Parathyroid adenoma (tissue), 2 donors: ENCODE results near the gene CBLN3.
A peak's percentile ranks its signal among the peaks of the same experiment; 100 is the strongest.

Experiments
- H2AFZ ChIP-seq: fragments of 300-600 bp; sonication (generic); one replicate; pipeline ENCODE4 v1.7.0; 2017; ENCODE audit warnings: antibody characterized with exemption, mild to moderate bottlenecking
- H3K27ac ChIP-seq: fragments of 300-600 bp; sonication (generic); one replicate; pipeline ENCODE4 v1.7.0; 2017
- H3K27me3 ChIP-seq: fragments of 300-600 bp; sonication (generic); one replicate; pipeline ENCODE4 v1.7.0; 2017; ENCODE audit warnings: low read length; ENCODE audit not compliant: control insufficient read depth, insufficient read depth
- H3K36me3 ChIP-seq: fragments of 300-600 bp; sonication (generic); one replicate; pipeline ENCODE4 v1.7.0; 2017; ENCODE audit warnings: low read length; ENCODE audit not compliant: control insufficient read depth, insufficient read depth
- H3K4me1 ChIP-seq: fragments of 300-600 bp; sonication (generic); one replicate; pipeline ENCODE4 v1.7.0; 2017; ENCODE audit warnings: control low read depth
- H3K4me2 ChIP-seq: fragments of 300-600 bp; sonication (generic); one replicate; pipeline ENCODE4 v1.7.0; 2017; ENCODE audit warnings: low read length
- H3K4me3 ChIP-seq: fragments of 300-600 bp; sonication (generic); one replicate; pipeline ENCODE4 v1.7.0; 2017; ENCODE audit warnings: low read depth, low read length
- H3K79me2 ChIP-seq: fragments of 300-600 bp; sonication (generic); one replicate; pipeline ENCODE4 v1.7.0; 2017; ENCODE audit warnings: control low read depth
- H3K9ac ChIP-seq: fragments of 300-600 bp; sonication (generic); one replicate; pipeline ENCODE4 v1.7.0; 2017; ENCODE audit warnings: mild to moderate bottlenecking
- H3K9me3 ChIP-seq: fragments of 300-600 bp; sonication (generic); one replicate; pipeline ENCODE4 v1.7.0; 2017; ENCODE audit warnings: low read length; ENCODE audit not compliant: control insufficient read depth
- CTCF ChIP-seq: fragments of 300-600 bp; sonication (generic); IDR thresholded peaks from one replicate; pipeline ENCODE4 v1.7.0; 2017; ENCODE audit warnings: antibody characterized with exemption, mild to moderate bottlenecking
- donor health status: primary hyperparathyroidism.

Gene CBLN3

DNA sequence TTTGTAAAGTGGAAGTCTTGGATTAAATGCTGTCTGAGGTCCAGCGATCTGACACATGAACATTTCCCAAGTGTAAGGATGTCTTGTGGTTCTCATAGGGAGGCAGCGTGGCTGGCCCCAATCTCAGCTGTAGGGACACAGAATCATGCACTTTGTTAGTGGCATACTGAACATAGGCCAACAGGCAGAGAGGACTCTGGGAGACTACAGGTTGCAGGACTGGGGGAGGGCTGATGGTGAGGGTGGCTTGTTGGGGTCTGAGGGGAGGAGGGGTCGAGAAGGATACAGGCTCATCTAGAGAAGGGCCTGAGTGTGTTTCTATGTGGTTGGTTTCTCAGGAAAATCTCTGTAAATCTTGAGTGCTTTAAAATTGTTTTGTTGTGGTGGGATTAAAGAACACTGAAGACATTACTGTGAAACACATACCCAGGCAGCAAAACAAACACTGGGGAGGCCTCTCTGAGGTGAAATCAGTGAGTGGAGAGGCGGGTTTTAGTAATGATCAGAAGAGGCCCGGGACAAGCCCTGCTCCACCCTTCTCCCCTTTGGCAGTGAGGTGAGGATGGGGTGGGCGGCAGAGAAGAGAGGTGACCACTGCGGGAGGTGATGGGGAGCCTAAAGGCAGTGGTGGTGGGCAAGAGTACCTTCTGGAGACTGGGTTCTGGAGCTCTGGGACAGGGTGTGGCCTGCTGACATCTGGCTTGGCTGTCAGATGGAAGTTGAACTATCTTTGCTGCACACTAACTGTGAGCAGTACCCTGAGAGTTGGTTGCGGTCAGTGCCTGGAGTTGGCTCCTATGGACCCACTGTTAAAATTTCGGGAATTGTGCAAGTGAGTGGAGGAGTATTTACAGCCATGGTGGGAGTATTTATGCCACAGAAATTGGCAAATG is 27.4 kb downstream of the CBLN3 start:
- Histone ChIP-seq H3K4me1 (peaks cover 18% of the 10 kb centered on the region), H3K9ac (no peak overlapping the region), H3K9me3 (no peaks in the 10 kb centered on the region), H3K27me3 (no peaks in the 10 kb centered on the region), H3K27ac (no peak overlapping the region), H3K4me3 (no peak overlapping the region), H3K4me2 (no peak overlapping the region), H3K79me2 (peaks cover 2% of the 10 kb centered on the region), H2AFZ (no peak overlapping the region), H3K36me3 (no peaks in the 10 kb centered on the region)
- TF ChIP-seq CTCF: no peak

GRCh38 chr14:24399999-24400718 is 29.3 kb downstream of the CBLN3 start:
- H3K36me3 ChIP-seq: no peaks in the 10 kb centered on the region
- peaks cover 18% of the 10 kb centered on the region for H3K4me1 ChIP-seq
- H3K27me3 ChIP-seq: no peaks in the 10 kb centered on the region
- H3K27ac ChIP-seq: peak overlapping the region; percentile 45
- no peak for TF ChIP-seq CTCF
- no peak overlapping the region for H3K9ac ChIP-seq
- H3K9me3 ChIP-seq: no peaks in the 10 kb centered on the region
- H3K4me3 ChIP-seq: peak overlapping the region; percentile 74
- peak overlapping the region; percentile 93 for H2AFZ ChIP-seq
- H3K79me2 ChIP-seq: peaks cover 2% of the 10 kb centered on the region
- peak overlapping the region; percentile 90 for H3K4me2 ChIP-seq

- peak overlapping the region; percentile 45 for H3K27ac ChIP-seq
- peaks cover 2% of the 10 kb centered on the region for H3K79me2 ChIP-seq
- H3K4me3 ChIP-seq: peak overlapping the region; percentile 74
- H3K4me2 ChIP-seq: peak overlapping the region; percentile 90
- no peaks in the 10 kb centered on the region for H3K27me3 ChIP-seq
- H3K9me3 ChIP-seq: no peaks in the 10 kb centered on the region
- H2AFZ ChIP-seq: peak overlapping the region; percentile 93
- H3K4me1 ChIP-seq: peaks cover 18% of the 10 kb centered on the region
- H3K9ac ChIP-seq: no peak overlapping the region
- no peaks in the 10 kb centered on the region for H3K36me3 ChIP-seq
- no peak for TF ChIP-seq CTCF
These were observed 30.0 kb downstream of the CBLN3 start for GRCh38 chr14:24399447-24399822.

GRCh38 chr14:24398653-24399446 is 30.6 kb downstream of the CBLN3 start, which contains the start of gene NYNRIN:
Gene NYNRIN, plus strand, starts transcription at chr14:24399003. Its CDS starts 244 bp downstream, at chr14:24399247.
- H3K4me2 ChIP-seq: peak within 1 kb of the TSS; percentile 90
- no peaks in the 10 kb centered on the region for H3K9me3 ChIP-seq
- peak within 1 kb of the TSS; percentile 74 for H3K4me3 ChIP-seq

More at GRCh38 chr14:24398653-24399446, 30.6 kb downstream of the CBLN3 start, which contains the start of gene NYNRIN:
- peaks cover 2% of the 10 kb centered on the region for H3K79me2 ChIP-seq
- H3K9ac ChIP-seq: no peak within 1 kb of the TSS
- H3K27me3 ChIP-seq: no peaks in the 10 kb centered on the region
- no peak for TF ChIP-seq CTCF
- peaks cover 18% of the 10 kb centered on the region for H3K4me1 ChIP-seq
- no peaks in the 10 kb centered on the region for H3K36me3 ChIP-seq
- H3K27ac ChIP-seq: peak within 1 kb of the TSS; percentile 45
- peak within 1 kb of the TSS; percentile 93 for H2AFZ ChIP-seq
